GM10248 (cell line): ENCODE measurements around the gene DERA.

Source experiments
- CTCF ChIA-PET: fragments of 300-600 bp; sonication (Branson Sonifier 250); formaldehyde crosslinking; extraction: SDS; loops from one replicate; lab custom pipeline; 2021; ENCODE audit warnings: antibody characterized with exemption; lab: Yijun Ruan, JAX
- POLR2A ChIA-PET: fragments of 350-650 bp; sonication (Branson Sonifier 250); formaldehyde crosslinking; extraction: SDS; loops from one replicate; lab custom pipeline; 2020; ENCODE audit warnings: antibody characterized with exemption; lab: Yijun Ruan, JAX
- DNase-seq: peaks from one replicate; pipeline ENCODE4 v3.0.0; 2012; ENCODE audit errors: extremely low spot score
- TF ChIP-seq, protein P1 (sequence below): IDR thresholded peaks from 2 replicates; pipeline ENCODE4 v1.5.1; 2012; ENCODE audit warnings: mild to moderate bottlenecking, low read depth; ENCODE audit errors: extremely low read depth, missing control alignments, control extremely low read depth

The DERA gene

DNA sequence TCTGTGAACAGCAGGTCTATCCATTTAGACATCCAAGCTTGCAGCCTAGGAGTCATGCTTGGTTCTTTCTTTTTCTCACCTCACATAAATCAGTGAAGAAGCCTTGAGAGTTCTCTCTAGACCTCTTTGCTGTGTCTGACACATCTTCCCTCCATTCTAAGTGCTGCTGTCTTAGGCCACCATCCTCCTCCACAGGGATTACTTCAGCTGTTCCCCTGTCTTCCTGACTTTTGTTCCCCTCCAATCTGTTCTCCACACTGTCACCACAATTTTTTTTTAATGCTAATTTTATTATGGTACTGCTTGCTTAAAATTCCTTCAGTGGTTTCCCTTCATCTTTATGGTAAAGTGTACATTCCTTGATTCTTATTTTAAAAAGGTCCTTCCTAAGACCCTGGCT is 71.8 kb downstream of the DERA start:
- DNase-seq, result no peak
- ChIA-PET POLR2A (no interaction called here), CTCF (interaction anchor here (1.0 to 1.6 kb wide), 3 partner anchors 11 to 185 kb away, joined by 3 to 6 read pairs (median 5); no protein-coding TSS in a partner anchor)
- TF ChIP-seq, protein P1, sequence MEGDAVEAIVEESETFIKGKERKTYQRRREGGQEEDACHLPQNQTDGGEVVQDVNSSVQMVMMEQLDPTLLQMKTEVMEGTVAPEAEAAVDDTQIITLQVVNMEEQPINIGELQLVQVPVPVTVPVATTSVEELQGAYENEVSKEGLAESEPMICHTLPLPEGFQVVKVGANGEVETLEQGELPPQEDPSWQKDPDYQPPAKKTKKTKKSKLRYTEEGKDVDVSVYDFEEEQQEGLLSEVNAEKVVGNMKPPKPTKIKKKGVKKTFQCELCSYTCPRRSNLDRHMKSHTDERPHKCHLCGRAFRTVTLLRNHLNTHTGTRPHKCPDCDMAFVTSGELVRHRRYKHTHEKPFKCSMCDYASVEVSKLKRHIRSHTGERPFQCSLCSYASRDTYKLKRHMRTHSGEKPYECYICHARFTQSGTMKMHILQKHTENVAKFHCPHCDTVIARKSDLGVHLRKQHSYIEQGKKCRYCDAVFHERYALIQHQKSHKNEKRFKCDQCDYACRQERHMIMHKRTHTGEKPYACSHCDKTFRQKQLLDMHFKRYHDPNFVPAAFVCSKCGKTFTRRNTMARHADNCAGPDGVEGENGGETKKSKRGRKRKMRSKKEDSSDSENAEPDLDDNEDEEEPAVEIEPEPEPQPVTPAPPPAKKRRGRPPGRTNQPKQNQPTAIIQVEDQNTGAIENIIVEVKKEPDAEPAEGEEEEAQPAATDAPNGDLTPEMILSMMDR, result no peak

DNA sequence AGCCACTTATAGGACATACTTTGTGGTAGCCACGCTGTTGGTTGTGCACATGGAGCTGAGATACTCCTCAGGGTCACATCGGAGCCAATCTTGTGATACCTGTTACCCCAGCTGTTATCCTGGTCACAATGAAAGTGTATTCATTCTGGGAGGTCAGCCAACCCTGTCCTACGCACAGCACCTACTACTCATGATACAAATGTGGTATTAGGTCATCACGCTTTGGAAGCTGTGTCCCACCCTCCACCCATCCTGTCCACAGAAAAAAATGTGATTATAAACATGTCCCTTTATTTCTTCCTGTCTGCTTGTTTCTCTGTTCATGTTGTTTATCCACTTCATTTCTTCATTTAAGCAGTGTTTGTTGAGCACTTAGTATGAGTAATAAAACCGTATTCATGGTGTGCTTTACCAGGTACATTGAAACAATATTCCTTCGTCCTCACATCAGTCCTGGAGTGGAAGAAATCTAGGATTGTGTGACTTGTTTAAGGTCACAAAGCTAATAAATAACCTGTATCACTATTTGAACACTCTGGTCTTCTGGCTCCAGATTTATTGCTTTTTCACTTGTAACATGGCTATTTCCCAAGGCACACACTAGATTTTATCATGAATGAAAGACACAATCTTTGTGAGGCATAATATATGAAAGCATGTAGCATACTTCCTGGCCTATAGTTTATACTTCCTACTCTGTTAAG is 73.1 kb downstream of the DERA start:
- CTCF ChIA-PET, result no interaction called here
- TF ChIP-seq, protein P1, result no peak
- POLR2A ChIA-PET, result no interaction called here
- DNase-seq, result no peak

DNA sequence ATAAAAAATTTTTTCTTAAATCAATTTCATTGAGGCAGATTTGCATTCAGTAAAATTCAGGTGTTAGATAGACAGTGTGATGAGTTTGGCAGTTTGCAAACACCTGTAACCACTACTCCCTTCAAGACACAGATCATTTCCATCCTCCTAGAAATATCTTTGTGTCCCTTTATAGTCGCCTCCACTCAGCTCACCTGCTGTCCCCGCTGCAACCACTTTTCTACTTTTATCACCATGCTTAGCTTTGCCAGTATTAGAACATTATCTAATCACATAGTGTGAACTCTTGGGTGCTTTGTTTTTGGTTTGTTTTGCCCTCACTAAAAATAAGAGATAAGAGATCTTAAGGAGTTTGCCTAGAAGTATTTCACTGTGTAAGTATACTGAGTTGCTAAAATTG is 73.8 kb downstream of the DERA start:
- TF ChIP-seq, protein P1, result no peak
- ChIA-PET POLR2A (no interaction called here), CTCF (no interaction called here)
- no peak for DNase-seq

DNA sequence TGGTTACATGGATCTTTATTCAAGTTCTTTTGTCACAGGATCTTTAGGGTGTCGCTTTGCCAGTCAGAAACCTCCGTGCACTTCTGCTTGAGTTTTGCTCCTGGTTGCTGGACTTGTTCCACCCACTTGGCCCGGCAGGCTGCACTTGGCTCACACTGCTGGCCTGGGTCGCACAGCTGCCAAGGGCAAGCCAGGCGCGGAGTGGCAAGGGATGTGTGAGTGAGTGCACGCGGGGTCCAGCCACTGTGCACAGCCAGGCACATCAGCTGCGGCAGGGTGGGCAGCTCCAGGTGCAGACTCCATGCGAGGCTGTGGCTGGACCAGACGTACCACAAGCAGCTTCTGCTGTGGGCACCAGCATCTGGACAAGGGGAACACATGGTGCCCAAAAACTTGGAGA is 76.6 kb downstream of the DERA start:
- CTCF ChIA-PET, result interaction anchor here (0.9 kb wide), 1 partner anchor 10 kb away, joined by 3 read pairs; no protein-coding TSS in a partner anchor
- POLR2A ChIA-PET, result no interaction called here
- TF ChIP-seq, protein P1, result no peak
- no peak for DNase-seq

DNA sequence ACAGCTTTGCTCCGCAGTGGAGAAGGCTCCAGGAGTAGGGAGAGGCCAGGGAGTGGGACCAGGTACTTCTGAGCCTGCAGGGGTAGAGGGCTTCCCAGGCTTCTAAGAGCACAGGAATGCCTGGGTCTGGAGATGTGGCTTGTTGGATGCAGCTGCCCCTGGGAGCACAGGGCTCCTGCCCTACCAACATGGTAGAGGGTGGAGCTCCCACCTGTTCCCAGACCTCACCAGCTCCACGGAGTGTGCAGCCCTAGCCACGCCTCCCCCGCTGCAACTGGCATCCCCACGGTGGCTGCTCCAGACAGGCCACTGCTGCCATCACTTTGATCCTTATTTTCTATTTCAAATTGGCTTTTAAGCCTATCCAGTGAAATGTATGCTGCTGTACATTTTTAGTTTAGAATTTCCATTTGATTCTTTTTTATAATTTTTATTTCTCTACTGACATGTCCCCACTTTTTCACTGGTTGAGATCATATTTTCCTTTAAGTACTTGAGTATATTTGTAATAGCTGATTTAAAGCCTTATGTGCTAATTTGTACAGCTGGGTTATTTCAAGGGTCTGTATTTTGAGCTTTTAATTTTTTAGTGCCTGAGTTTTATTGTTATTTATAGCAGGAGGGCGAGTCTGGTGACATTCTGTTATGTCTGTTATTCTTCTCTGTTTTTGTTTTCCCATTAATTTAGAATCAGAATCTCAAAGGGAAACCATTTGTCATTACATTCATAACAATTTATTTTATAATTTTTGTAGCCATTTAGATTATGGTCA is 78.0 kb downstream of the DERA start:
- no peak for DNase-seq
- TF ChIP-seq, protein P1, result no peak
- ChIA-PET CTCF (interaction anchor here (1.3 kb wide), 1 partner anchor 9 kb away, joined by 4 read pairs; no protein-coding TSS in a partner anchor), POLR2A (no interaction called here)

DNA sequence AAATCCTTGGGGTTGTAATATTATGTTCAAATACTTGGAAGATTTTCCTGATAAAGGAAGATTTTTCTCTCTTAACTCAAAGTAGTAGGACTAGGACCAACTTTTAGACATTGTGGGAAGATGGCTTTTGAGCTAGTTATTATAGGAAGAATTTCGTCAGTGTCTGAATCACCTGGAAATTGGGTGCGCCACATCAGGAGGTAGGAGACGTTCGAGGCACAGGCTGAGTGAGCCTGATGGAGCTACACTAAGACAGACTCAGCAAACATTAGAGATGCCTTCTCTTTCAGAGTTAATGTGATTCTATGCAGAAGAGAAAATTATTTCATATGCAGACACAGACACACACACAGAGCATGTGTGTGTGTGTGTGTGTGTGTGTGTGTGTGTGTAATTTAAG is 84.7 kb downstream of the DERA start:
- TF ChIP-seq, protein P1, result no peak
- CTCF ChIA-PET, result interaction anchor here (1.1 to 3.5 kb wide), 2 partner anchors 10 to 22 kb away, joined by 5 to 9 read pairs; no protein-coding TSS in a partner anchor
- DNase-seq, result no peak
- POLR2A ChIA-PET, result no interaction called here
